ENCODE results near the gene PLCH1. TPM values are rescaled to one million over a fixed set of nuclear protein-coding genes. Genes with fewer than 3 reads are reported as not detected.

Gene PLCH1
- total and polyA plus RNA-seq, 2 of the 8 experiments (the other 6 are each of a cell fraction or from before 2014, with no cell fraction given): 5.8 to 17.2 TPM

- TF ChIP-seq RXRA (IDR thresholded peaks at IDR 0.05; ENCODE audit: insufficient read depth, low read depth, low read length) (no peak), MAFK (IDR thresholded peaks at IDR 0.05; ENCODE audit: low read depth, low read length) (no peak), CHD7 (IDR thresholded peaks at IDR 0.05; ENCODE audit: insufficient replicate concordance, low read length) (no peak), SIN3A (conservative IDR thresholded peaks at IDR 0.05 in 1 of 2, IDR thresholded peaks at IDR 0.05 in 1 of 2; ENCODE audit: low read depth in 1 of 2, low read length in 2 of 2) (no peak), BCL11A (IDR thresholded peaks at IDR 0.05; ENCODE audit: low read depth in 2 of 2, low read length in 2 of 2) (no peak)
These were observed 318.2 kb downstream of the PLCH1 start (continued) for GRCh38 chr3:155426524-155427230.

Measured in H1 (cell line).